ENCODE measurements around the gene MCRIP1. TPM values are rescaled to one million over a fixed set of nuclear protein-coding genes. Genes with fewer than 3 reads are reported as not detected.

Gene MCRIP1
- polyA plus RNA-seq, 1 donor (not counting 4 experiments of a cell fraction or from before 2014, with no cell fraction given) = 17.7 TPM

DNA sequence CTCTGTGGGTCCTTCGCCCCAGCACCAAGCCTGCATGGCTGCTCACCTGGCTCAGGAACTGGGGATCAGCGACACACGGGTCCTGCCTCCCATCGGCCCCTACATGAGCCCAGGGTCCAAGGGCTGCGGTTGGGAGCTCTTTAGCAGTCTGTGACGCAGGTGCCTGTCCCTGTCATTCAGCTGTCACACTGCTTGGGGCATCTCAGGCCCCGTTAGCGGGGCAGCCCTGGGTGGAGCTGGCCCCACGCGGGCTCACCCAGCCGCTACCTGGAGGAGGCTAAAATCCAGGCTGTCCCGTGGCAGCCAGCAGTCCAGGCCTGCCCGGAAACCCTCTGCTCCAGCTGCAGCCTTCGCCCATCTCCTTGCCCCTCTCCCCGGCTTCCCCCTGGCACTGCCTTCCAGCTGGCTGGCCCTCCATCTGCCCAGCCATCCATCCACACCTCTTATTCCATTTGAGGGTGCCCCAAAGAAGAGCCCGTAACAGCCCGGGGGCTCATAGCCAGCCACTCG lies 25.8 kb downstream of the MCRIP1 start:
- FAIRE-seq = no peak
- no peak for DNase-seq (ENCODE audit: low read depth, low spot score)

DNA sequence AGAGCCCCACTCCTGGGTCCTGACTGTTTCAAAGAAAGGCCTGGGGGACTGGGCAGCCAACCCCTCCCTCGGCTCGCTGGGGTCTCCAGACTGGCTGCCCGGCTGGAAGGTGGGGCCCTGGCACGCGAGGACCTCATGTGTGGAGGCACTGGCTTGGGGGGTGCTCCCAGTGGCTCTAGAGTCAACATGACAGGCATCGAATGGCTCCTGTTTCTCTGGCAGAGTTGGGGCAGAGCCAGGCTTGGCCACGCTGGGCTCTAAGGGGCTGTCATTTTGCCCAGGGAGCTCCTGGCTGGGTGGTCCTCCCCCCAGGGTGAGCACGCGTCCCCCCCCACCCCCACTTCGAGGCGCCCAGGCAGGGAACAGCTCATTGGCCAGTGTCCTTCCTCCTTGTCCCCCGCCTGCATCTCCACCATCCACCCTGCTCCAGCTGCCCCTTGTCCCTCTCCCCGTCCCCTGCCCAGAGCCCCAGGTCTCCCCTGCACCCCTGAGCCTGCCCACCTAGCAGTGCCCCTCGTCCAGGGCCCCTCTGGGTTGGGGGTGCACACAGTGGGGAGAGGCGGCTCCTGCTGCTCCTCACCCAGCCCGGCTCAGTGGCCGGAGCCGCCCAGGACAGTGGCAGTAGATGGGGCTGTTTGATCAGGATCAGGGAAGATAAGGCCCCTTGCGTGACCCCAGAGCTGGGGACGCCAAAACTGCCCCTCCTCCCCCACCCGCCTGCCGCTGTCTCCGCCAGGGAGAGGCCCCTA lies 26.5 kb downstream of the MCRIP1 start:
- no peak overlapping the region for H3K9ac ChIP-seq (ENCODE audit: control insufficient read depth, extremely low read depth, insufficient read depth, low read length)
- FAIRE-seq = no peak
- no peak overlapping the region for H2AFZ ChIP-seq (ENCODE audit: control insufficient read depth, low read length)
- H3K9me1 ChIP-seq (ENCODE audit: control insufficient read depth, extremely low read depth, insufficient read depth, low read length) = no peaks in the 10 kb centered on the region
- no peak overlapping the region for H3K4me3 ChIP-seq (ENCODE audit: control insufficient read depth in 2 of 3, extremely low read depth in 1 of 3, insufficient read depth in 2 of 3, low read depth in 1 of 3, low read length in 3 of 3)
- no peak overlapping the region for H3K27ac ChIP-seq (ENCODE audit: control insufficient read depth, insufficient read depth, low read length)
- peaks cover 71% of the 10 kb centered on the region for H3K27me3 ChIP-seq (ENCODE audit: control insufficient read depth, extremely low read depth, insufficient read depth, low read length)
- DNase-seq (ENCODE audit: low read depth, low spot score) = no peak
- dilution Hi-C loops (cut with MboI; ENCODE audit: extremely low pct_ligation_motif_present, low sequenced_read_pairs) = no loop called here
- no peaks in the 10 kb centered on the region for H3K36me3 ChIP-seq (ENCODE audit: control insufficient read depth in 2 of 2, extremely low read depth in 1 of 2, insufficient read depth in 2 of 2, low read length in 2 of 2)
- H3K79me2 ChIP-seq (ENCODE audit: control insufficient read depth, insufficient read depth, low read length) = no peaks in the 10 kb centered on the region
- no peak overlapping the region for H3K4me2 ChIP-seq (ENCODE audit: control insufficient read depth, extremely low read depth, insufficient read depth, low read depth, low read length)
- H3K9me3 ChIP-seq (ENCODE audit: control insufficient read depth, low read depth, low read length) = no peaks in the 10 kb centered on the region
- no peak for TF ChIP-seq EZH2 (IDR thresholded peaks at IDR 0.05; ENCODE audit: low read length)
- TF ChIP-seq, protein P1, sequence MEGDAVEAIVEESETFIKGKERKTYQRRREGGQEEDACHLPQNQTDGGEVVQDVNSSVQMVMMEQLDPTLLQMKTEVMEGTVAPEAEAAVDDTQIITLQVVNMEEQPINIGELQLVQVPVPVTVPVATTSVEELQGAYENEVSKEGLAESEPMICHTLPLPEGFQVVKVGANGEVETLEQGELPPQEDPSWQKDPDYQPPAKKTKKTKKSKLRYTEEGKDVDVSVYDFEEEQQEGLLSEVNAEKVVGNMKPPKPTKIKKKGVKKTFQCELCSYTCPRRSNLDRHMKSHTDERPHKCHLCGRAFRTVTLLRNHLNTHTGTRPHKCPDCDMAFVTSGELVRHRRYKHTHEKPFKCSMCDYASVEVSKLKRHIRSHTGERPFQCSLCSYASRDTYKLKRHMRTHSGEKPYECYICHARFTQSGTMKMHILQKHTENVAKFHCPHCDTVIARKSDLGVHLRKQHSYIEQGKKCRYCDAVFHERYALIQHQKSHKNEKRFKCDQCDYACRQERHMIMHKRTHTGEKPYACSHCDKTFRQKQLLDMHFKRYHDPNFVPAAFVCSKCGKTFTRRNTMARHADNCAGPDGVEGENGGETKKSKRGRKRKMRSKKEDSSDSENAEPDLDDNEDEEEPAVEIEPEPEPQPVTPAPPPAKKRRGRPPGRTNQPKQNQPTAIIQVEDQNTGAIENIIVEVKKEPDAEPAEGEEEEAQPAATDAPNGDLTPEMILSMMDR (optimal IDR thresholded peaks at IDR 0.05 in 1 of 3, IDR thresholded peaks at IDR 0.05 in 1 of 3, conservative IDR thresholded peaks at IDR 0.05 in 1 of 3; ENCODE audit: extremely low read depth in 1 of 3, insufficient read depth in 2 of 3, low read length in 3 of 3) = no peak
- no peaks in the 10 kb centered on the region for H4K20me1 ChIP-seq (ENCODE audit: control insufficient read depth, extremely low read depth, insufficient read depth, low read length)
- H3K4me1 ChIP-seq (ENCODE audit: control insufficient read depth, extremely low read depth, insufficient read depth, low read length) = no peaks in the 10 kb centered on the region

More for the DNA sequence above, 25.8 kb downstream of the MCRIP1 start:
- Histone ChIP-seq H3K36me3 (ENCODE audit: control insufficient read depth in 2 of 2, extremely low read depth in 1 of 2, insufficient read depth in 2 of 2, low read length in 2 of 2) (no peaks in the 10 kb centered on the region), H3K4me1 (ENCODE audit: control insufficient read depth, extremely low read depth, insufficient read depth, low read length) (no peaks in the 10 kb centered on the region), H3K27me3 (ENCODE audit: control insufficient read depth, extremely low read depth, insufficient read depth, low read length) (peaks cover 65% of the 10 kb centered on the region), H3K4me2 (ENCODE audit: control insufficient read depth, extremely low read depth, insufficient read depth, low read depth, low read length) (no peak overlapping the region), H3K9me1 (ENCODE audit: control insufficient read depth, extremely low read depth, insufficient read depth, low read length) (no peaks in the 10 kb centered on the region), H3K79me2 (ENCODE audit: control insufficient read depth, insufficient read depth, low read length) (no peaks in the 10 kb centered on the region), H2AFZ (ENCODE audit: control insufficient read depth, low read length) (no peak overlapping the region), H3K9me3 (ENCODE audit: control insufficient read depth, low read depth, low read length) (no peaks in the 10 kb centered on the region), H3K9ac (ENCODE audit: control insufficient read depth, extremely low read depth, insufficient read depth, low read length) (no peak overlapping the region), H3K4me3 (ENCODE audit: control insufficient read depth in 2 of 3, extremely low read depth in 1 of 3, insufficient read depth in 2 of 3, low read depth in 1 of 3, low read length in 3 of 3) (no peak overlapping the region), H4K20me1 (ENCODE audit: control insufficient read depth, extremely low read depth, insufficient read depth, low read length) (no peaks in the 10 kb centered on the region), H3K27ac (ENCODE audit: control insufficient read depth, insufficient read depth, low read length) (no peak overlapping the region)
- dilution Hi-C loops (cut with MboI; ENCODE audit: extremely low pct_ligation_motif_present, low sequenced_read_pairs) = no loop called here
- TF ChIP-seq, protein P1 (optimal IDR thresholded peaks at IDR 0.05 in 1 of 3, IDR thresholded peaks at IDR 0.05 in 1 of 3, conservative IDR thresholded peaks at IDR 0.05 in 1 of 3; ENCODE audit: extremely low read depth in 1 of 3, insufficient read depth in 2 of 3, low read length in 3 of 3) = no peak
- no peak for TF ChIP-seq EZH2 (IDR thresholded peaks at IDR 0.05; ENCODE audit: low read length)
